ENCODE measurements around the gene RPS19.

RPS19 gene

GRCh38 chr19:41897181-41897580 is 37.1 kb downstream of the RPS19 start:
- no peak for DNase-seq

- DNase-seq: no peak
Measured at GRCh38 chr19:41897820-41898219, 37.8 kb downstream of the RPS19 start.

GRCh38 chr19:41898235-41898634 is 38.2 kb downstream of the RPS19 start:
- no peak for DNase-seq

GRCh38 chr19:41901707-41902360 is 41.8 kb downstream of the RPS19 start:
- no peak for DNase-seq

- DNase-seq: no peak
Measured at GRCh38 chr19:41902594-41902993, 42.5 kb downstream of the RPS19 start.

- DNase-seq: no peak
Measured at GRCh38 chr19:41903193-41903953, 43.3 kb downstream of the RPS19 start.

- DNase-seq: no peak
Measured at GRCh38 chr19:41904118-41904870, 44.2 kb downstream of the RPS19 start.

- no peak for DNase-seq
Measured at GRCh38 chr19:41905273-41906002, 45.4 kb downstream of the RPS19 start.

GRCh38 chr19:41906271-41906670 is 46.2 kb downstream of the RPS19 start:
- DNase-seq: no peak

GRCh38 chr19:41906916-41907680 is 47.0 kb downstream of the RPS19 start:
- no peak for DNase-seq

- no peak for DNase-seq
Measured at GRCh38 chr19:41907994-41908615, 48.0 kb downstream of the RPS19 start.

- DNase-seq: no peak
Measured at GRCh38 chr19:41908724-41909464, 48.8 kb downstream of the RPS19 start.

- DNase-seq: no peak
Measured at GRCh38 chr19:41909706-41910105, 49.7 kb downstream of the RPS19 start.

- DNase-seq: no peak
Measured at GRCh38 chr19:41910240-41910991, 50.4 kb downstream of the RPS19 start.

- no peak for DNase-seq
Measured at GRCh38 chr19:41910992-41911888, 51.2 kb downstream of the RPS19 start.

- no peak for DNase-seq
Measured at GRCh38 chr19:41911889-41912731, 52.1 kb downstream of the RPS19 start.

Measured in anterior cingulate cortex (tissue), 58 donors.